ENCODE measurements around the gene TBX1.
"Not testable (repeated sequence)": the region's sequence is repeated elsewhere in the genome, so short reads cannot be mapped to it uniquely, and the experiment has no call there.

TBX1 gene

GRCh38 chr22:19765477-19766239, 5.1 kb downstream of the TBX1 start:
- no peak for DNase-seq (ENCODE audit: low spot score)

- no peak for DNase-seq (ENCODE audit: low spot score)
These were observed 5.6 kb downstream of the TBX1 start for GRCh38 chr22:19766240-19766510.

- DNase-seq (ENCODE audit: low spot score), result no peak
These were observed 6.2 kb downstream of the TBX1 start for GRCh38 chr22:19766511-19767426.

- no peak for DNase-seq (ENCODE audit: low spot score)
These were observed 7.1 kb downstream of the TBX1 start for GRCh38 chr22:19767427-19768341.

- no peak for DNase-seq (ENCODE audit: low spot score)
These were observed 8.8 kb downstream of the TBX1 start for GRCh38 chr22:19769393-19769715.

GRCh38 chr22:19770349-19771220, 10.0 kb downstream of the TBX1 start:
- DNase-seq (ENCODE audit: low spot score), result no peak

GRCh38 chr22:19772422-19772672, 11.8 kb downstream of the TBX1 start:
- DNase-seq (ENCODE audit: low spot score), result no peak

- no peak for DNase-seq (ENCODE audit: low spot score)
These were observed 12.3 kb downstream of the TBX1 start for GRCh38 chr22:19772673-19773469.

- DNase-seq (ENCODE audit: low spot score), result no peak
These were observed 13.0 kb downstream of the TBX1 start for GRCh38 chr22:19773470-19774040.

GRCh38 chr22:19774628-19775027, 14.1 kb downstream of the TBX1 start:
- no peak for DNase-seq (ENCODE audit: low spot score)

- DNase-seq (ENCODE audit: low spot score), result no peak
These were observed 15.1 kb downstream of the TBX1 start for GRCh38 chr22:19775496-19776325.

GRCh38 chr22:19776433-19777031, 16.0 kb downstream of the TBX1 start:
- no peak for DNase-seq (ENCODE audit: low spot score)

- DNase-seq (ENCODE audit: low spot score), result not testable (repeated sequence)
These were observed 16.6 kb downstream of the TBX1 start for GRCh38 chr22:19777192-19777591.

GRCh38 chr22:19779011-19779421, 18.4 kb downstream of the TBX1 start:
- DNase-seq (ENCODE audit: low spot score), result no peak

- peak; percentile 58 for DNase-seq (ENCODE audit: low spot score)
These were observed 19.2 kb downstream of the TBX1 start for GRCh38 chr22:19779685-19780268.

GRCh38 chr22:19782533-19782932, 22.0 kb downstream of the TBX1 start:
- no peak for DNase-seq (ENCODE audit: low spot score)

GRCh38 chr22:19783586-19784383, 23.2 kb downstream of the TBX1 start:
- DNase-seq (ENCODE audit: low spot score), result no peak
